ENCODE results near the gene TSPYL4.

The TSPYL4 gene

GRCh38 chr6:116280933-116281316 lies 27.1 kb upstream of the TSPYL4 start:
- Mint-ChIP-seq H3K4me3 (no peak overlapping the region), H3K4me1 (peaks cover 46% of the 10 kb centered on the region), H3K27ac (no peak overlapping the region), H3K36me3 (peaks cover 31% of the 10 kb centered on the region), H3K9me3 (no peaks in the 10 kb centered on the region), H3K27me3 (peaks cover 7% of the 10 kb centered on the region)
- CTCF ChIA-PET: interaction anchor here (1.6 to 5.0 kb wide), 3 partner anchors 12 to 254 kb away, joined by 4 to 26 read pairs (median 5); no protein-coding TSS in a partner anchor
- DNase-seq: no peak

GRCh38 chr6:116280161-116280932 lies 26.5 kb upstream of the TSPYL4 start:
- Mint-ChIP-seq H3K36me3 (peaks cover 35% of the 10 kb centered on the region), H3K4me1 (peaks cover 49% of the 10 kb centered on the region), H3K4me3 (peak overlapping the region; percentile 95), H3K27ac (peak overlapping the region; percentile 97), H3K27me3 (peaks cover 7% of the 10 kb centered on the region), H3K9me3 (no peaks in the 10 kb centered on the region)
- CTCF ChIA-PET: interaction anchor here (1.0 to 5.0 kb wide), 4 partner anchors 11 to 255 kb away, joined by 3 to 26 read pairs (median 4); no protein-coding TSS in a partner anchor
- DNase-seq: no peak

GRCh38 chr6:116279232-116280160 lies 25.6 kb upstream of the TSPYL4 start, which contains the start of gene TSPYL1:
TSS of gene TSPYL1 (minus strand) at chr6:116279930. CDS start at chr6:116279830, 100 bp downstream.
- peaks cover 54% of the 10 kb centered on the region for H3K4me1 Mint-ChIP-seq
- peaks cover 40% of the 10 kb centered on the region for H3K36me3 Mint-ChIP-seq
- H3K27ac Mint-ChIP-seq: peak within 1 kb of the TSS; percentile 97
- peaks cover 7% of the 10 kb centered on the region for H3K27me3 Mint-ChIP-seq
- DNase-seq: peak; percentile 97
- CTCF ChIA-PET: interaction anchor here (1.0 to 5.0 kb wide), 6 partner anchors 8 to 292 kb away, joined by 3 to 26 read pairs (median 4); partner anchors contain the start of gene RWDD1
- H3K4me3 Mint-ChIP-seq: peak within 1 kb of the TSS; percentile 95
- no peaks in the 10 kb centered on the region for H3K9me3 Mint-ChIP-seq

GRCh38 chr6:116278854-116279231 lies 25.0 kb upstream of the TSPYL4 start:
- CTCF ChIA-PET: interaction anchor here (1.0 to 5.0 kb wide), 3 partner anchors 9 to 292 kb away, joined by 3 to 26 read pairs (median 4); partner anchors contain the start of gene RWDD1
- H3K9me3 Mint-ChIP-seq: no peaks in the 10 kb centered on the region
- peak overlapping the region; percentile 97 for H3K27ac Mint-ChIP-seq
- peaks cover 7% of the 10 kb centered on the region for H3K27me3 Mint-ChIP-seq
- peaks cover 43% of the 10 kb centered on the region for H3K36me3 Mint-ChIP-seq
- peak; percentile 39 for DNase-seq
- H3K4me1 Mint-ChIP-seq: peaks cover 54% of the 10 kb centered on the region
- peak overlapping the region; percentile 95 for H3K4me3 Mint-ChIP-seq

- peaks cover 54% of the 10 kb centered on the region for H3K4me1 Mint-ChIP-seq
- no peak for DNase-seq
- peak overlapping the region; percentile 95 for H3K4me3 Mint-ChIP-seq
- H3K27me3 Mint-ChIP-seq: peaks cover 7% of the 10 kb centered on the region
- no peaks in the 10 kb centered on the region for H3K9me3 Mint-ChIP-seq
- H3K36me3 Mint-ChIP-seq: peaks cover 45% of the 10 kb centered on the region
- CTCF ChIA-PET: interaction anchor here (0.5 to 5.0 kb wide), 2 partner anchors 9 to 159 kb away, joined by 3 to 26 read pairs; no protein-coding TSS in a partner anchor
- H3K27ac Mint-ChIP-seq: peak overlapping the region; percentile 97
Observed at GRCh38 chr6:116278481-116278829, 24.6 kb upstream of the TSPYL4 start.

GRCh38 chr6:116277124-116277523 lies 23.2 kb upstream of the TSPYL4 start:
- peaks cover 54% of the 10 kb centered on the region for H3K4me1 Mint-ChIP-seq
- CTCF ChIA-PET: interaction anchor here (0.8 to 5.0 kb wide), 5 partner anchors 8 to 284 kb away, joined by 3 to 26 read pairs (median 4); no protein-coding TSS in a partner anchor
- DNase-seq: no peak
- peaks cover 7% of the 10 kb centered on the region for H3K27me3 Mint-ChIP-seq
- H3K9me3 Mint-ChIP-seq: no peaks in the 10 kb centered on the region
- peak overlapping the region; percentile 95 for H3K4me3 Mint-ChIP-seq
- H3K27ac Mint-ChIP-seq: peak overlapping the region; percentile 1
- H3K36me3 Mint-ChIP-seq: peaks cover 49% of the 10 kb centered on the region

GRCh38 chr6:116271149-116271708 lies 17.4 kb upstream of the TSPYL4 start:
- no peaks in the 10 kb centered on the region for H3K9me3 Mint-ChIP-seq
- CTCF ChIA-PET: interaction anchor here (1.0 to 2.7 kb wide), 3 partner anchors 13 to 291 kb away, joined by 3 to 10 read pairs (median 3); no protein-coding TSS in a partner anchor
- H3K27me3 Mint-ChIP-seq: no peaks in the 10 kb centered on the region
- peaks cover 14% of the 10 kb centered on the region for H3K4me1 Mint-ChIP-seq
- H3K36me3 Mint-ChIP-seq: peaks cover 21% of the 10 kb centered on the region
- no peak for DNase-seq
- H3K4me3 Mint-ChIP-seq: no peak overlapping the region
- no peak overlapping the region for H3K27ac Mint-ChIP-seq

- Mint-ChIP-seq H3K36me3 (peaks cover 16% of the 10 kb centered on the region), H3K4me3 (no peak overlapping the region), H3K27ac (no peak overlapping the region), H3K9me3 (peaks cover 5% of the 10 kb centered on the region), H3K4me1 (peaks cover 4% of the 10 kb centered on the region), H3K27me3 (no peaks in the 10 kb centered on the region)
- no peak for DNase-seq
- CTCF ChIA-PET: interaction anchor here (0.8 to 2.6 kb wide), 17 partner anchors 10 to 578 kb away, joined by 3 to 26 read pairs (median 5); partner anchors contain the start of genes TSPYL1 and TSPYL4
Observed at GRCh38 chr6:116268589-116269293, 14.9 kb upstream of the TSPYL4 start.

- Mint-ChIP-seq H3K36me3 (peaks cover 15% of the 10 kb centered on the region), H3K4me1 (peaks cover 4% of the 10 kb centered on the region), H3K27ac (no peak overlapping the region), H3K4me3 (no peak overlapping the region), H3K27me3 (no peaks in the 10 kb centered on the region), H3K9me3 (peaks cover 10% of the 10 kb centered on the region)
- CTCF ChIA-PET: interaction anchor here (0.7 to 2.6 kb wide), 25 partner anchors 9 to 578 kb away, joined by 3 to 26 read pairs (median 4); partner anchors contain the start of genes TSPYL1 and TSPYL4
- DNase-seq: no peak
Observed at GRCh38 chr6:116267836-116268588, 14.1 kb upstream of the TSPYL4 start.

- DNase-seq: no peak
- CTCF ChIA-PET: interaction anchor here (0.8 to 2.6 kb wide), 9 partner anchors 8 to 295 kb away, joined by 3 to 12 read pairs (median 3); partner anchors contain the start of genes TSPYL1 and TSPYL4
- no peak overlapping the region for H3K27ac Mint-ChIP-seq
- peaks cover 13% of the 10 kb centered on the region for H3K9me3 Mint-ChIP-seq
- H3K4me3 Mint-ChIP-seq: no peak overlapping the region
- H3K27me3 Mint-ChIP-seq: no peaks in the 10 kb centered on the region
- H3K4me1 Mint-ChIP-seq: peaks cover 4% of the 10 kb centered on the region
- peaks cover 16% of the 10 kb centered on the region for H3K36me3 Mint-ChIP-seq
Observed at GRCh38 chr6:116266803-116267202, 12.9 kb upstream of the TSPYL4 start.

GRCh38 chr6:116265041-116265829 lies 11.4 kb upstream of the TSPYL4 start:
- Mint-ChIP-seq H3K27me3 (no peaks in the 10 kb centered on the region), H3K27ac (no peak overlapping the region), H3K4me3 (no peak overlapping the region), H3K36me3 (peaks cover 16% of the 10 kb centered on the region), H3K4me1 (peaks cover 4% of the 10 kb centered on the region), H3K9me3 (peaks cover 13% of the 10 kb centered on the region)
- CTCF ChIA-PET: no interaction called here
- DNase-seq: no peak

- CTCF ChIA-PET: interaction anchor here (1.1 kb wide), 1 partner anchor 24 kb away, joined by 3 read pairs; no protein-coding TSS in a partner anchor
- Mint-ChIP-seq H3K4me1 (no peaks in the 10 kb centered on the region), H3K9me3 (peaks cover 13% of the 10 kb centered on the region), H3K27me3 (no peaks in the 10 kb centered on the region), H3K27ac (no peak overlapping the region), H3K36me3 (peaks cover 16% of the 10 kb centered on the region), H3K4me3 (no peak overlapping the region)
- no peak for DNase-seq
Observed at GRCh38 chr6:116263353-116263752, 9.5 kb upstream of the TSPYL4 start.

All from activated naive CD4-positive, alpha-beta T cell treated with anti-CD3 and anti-CD28 coated beads, Interleukin-2, amount 10 ng/mL, durations not matched to agents 7 days and 5 days (primary cell).